IPS-15b (cell line): ENCODE results near the gene MKRN2OS.

Experiments used
- H3K27me3 ChIP-seq: one replicate; pipeline ENCODE4 v1.6.1; 2013; ENCODE audit warnings: low read length; ENCODE audit not compliant: control insufficient read depth, insufficient read depth
- H3K36me3 ChIP-seq: one replicate; pipeline ENCODE4 v1.6.1; 2013; ENCODE audit warnings: low read length; ENCODE audit not compliant: control insufficient read depth, insufficient read depth
- H3K4me1 ChIP-seq: one replicate; pipeline ENCODE4 v1.6.1; 2013; ENCODE audit warnings: mild to moderate bottlenecking, low read length; ENCODE audit not compliant: control insufficient read depth, insufficient read depth
- H3K4me3 ChIP-seq: one replicate; pipeline ENCODE4 v1.5.1; 2013; ENCODE audit warnings: low read depth, low read length
- H3K9ac ChIP-seq: one replicate; pipeline ENCODE4 v1.6.1; 2013; ENCODE audit warnings: low read depth, mild to moderate bottlenecking, low read length
- H3K9me3 ChIP-seq: one replicate; pipeline ENCODE4 v1.6.1; 2013; ENCODE audit warnings: mild to moderate bottlenecking, low read length; ENCODE audit not compliant: control insufficient read depth, insufficient read depth

Gene MKRN2OS

DNA sequence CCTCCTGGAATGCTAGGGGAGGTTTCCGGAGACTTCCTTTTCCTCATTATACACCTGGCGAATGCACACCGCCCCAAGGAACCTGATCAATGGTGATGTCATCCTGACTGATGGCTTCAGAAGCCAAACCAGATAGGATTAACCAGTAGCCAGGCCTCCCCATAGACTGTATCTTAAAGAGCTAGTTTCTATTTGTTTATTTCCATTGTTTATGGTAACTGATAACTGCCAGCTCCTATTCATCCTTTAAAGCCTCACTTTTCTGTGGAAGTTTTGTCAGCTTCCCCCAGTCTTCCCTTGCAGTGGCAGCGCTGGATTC lies at the start of gene MKRN2OS:
Gene MKRN2OS, minus strand, starts transcription at position 27 of the 319 bp plus-strand sequence. CDS start 35 bp downstream, outside the sequence.
- Histone ChIP-seq H3K27me3 (no peaks in the 10 kb centered on the region), H3K9ac (no peak within 1 kb of the TSS), H3K4me3 (peak within 1 kb of the TSS; percentile 1), H3K4me1 (peaks cover 3% of the 10 kb centered on the region), H3K36me3 (no peaks in the 10 kb centered on the region), H3K9me3 (no peaks in the 10 kb centered on the region)

GRCh38 chr3:12593473-12593872 lies 48.2 kb upstream of the MKRN2OS start:
- Histone ChIP-seq H3K27me3 (no peaks in the 10 kb centered on the region), H3K9me3 (no peaks in the 10 kb centered on the region), H3K9ac (no peak overlapping the region), H3K4me1 (no peaks in the 10 kb centered on the region), H3K4me3 (no peak overlapping the region), H3K36me3 (peaks cover 48% of the 10 kb centered on the region)

GRCh38 chr3:12591997-12592715 lies 46.9 kb upstream of the MKRN2OS start:
- Histone ChIP-seq H3K9ac (no peak overlapping the region), H3K4me3 (no peak overlapping the region), H3K9me3 (no peaks in the 10 kb centered on the region), H3K36me3 (peaks cover 50% of the 10 kb centered on the region), H3K4me1 (no peaks in the 10 kb centered on the region), H3K27me3 (no peaks in the 10 kb centered on the region)

- no peaks in the 10 kb centered on the region for H3K4me1 ChIP-seq
- H3K36me3 ChIP-seq, result peaks cover 45% of the 10 kb centered on the region
- no peak overlapping the region for H3K4me3 ChIP-seq
- no peaks in the 10 kb centered on the region for H3K9me3 ChIP-seq
- no peak overlapping the region for H3K9ac ChIP-seq
- no peaks in the 10 kb centered on the region for H3K27me3 ChIP-seq
Observed at GRCh38 chr3:12591456-12591855, 46.2 kb upstream of the MKRN2OS start.

DNA sequence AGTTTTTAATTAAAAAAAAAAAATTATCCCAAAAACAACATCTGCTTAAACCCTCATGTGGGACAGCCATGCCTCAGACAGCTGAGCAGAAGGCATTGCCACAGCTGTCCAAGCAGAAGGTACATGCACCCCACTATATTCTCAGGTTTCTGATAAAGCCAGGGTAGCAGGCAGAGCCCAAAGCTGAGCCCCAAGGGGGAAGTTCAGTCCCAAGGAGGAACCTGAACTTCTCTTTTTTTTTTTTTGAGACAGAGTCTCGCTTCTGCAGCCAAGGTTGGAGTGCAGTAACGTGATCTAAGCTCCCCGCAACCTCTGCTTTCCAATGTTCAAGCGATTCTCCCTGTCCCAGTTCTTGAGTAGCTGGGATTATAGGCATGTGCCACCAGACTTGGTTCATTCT lies 44.8 kb upstream of the MKRN2OS start:
- H3K36me3 ChIP-seq, result peaks cover 46% of the 10 kb centered on the region
- H3K27me3 ChIP-seq, result no peaks in the 10 kb centered on the region
- no peak overlapping the region for H3K9ac ChIP-seq
- H3K4me1 ChIP-seq, result no peaks in the 10 kb centered on the region
- no peaks in the 10 kb centered on the region for H3K9me3 ChIP-seq
- no peak overlapping the region for H3K4me3 ChIP-seq

- no peaks in the 10 kb centered on the region for H3K9me3 ChIP-seq
- no peaks in the 10 kb centered on the region for H3K4me1 ChIP-seq
- H3K36me3 ChIP-seq, result peaks cover 54% of the 10 kb centered on the region
- no peak overlapping the region for H3K4me3 ChIP-seq
- H3K27me3 ChIP-seq, result no peaks in the 10 kb centered on the region
- no peak overlapping the region for H3K9ac ChIP-seq
Observed at GRCh38 chr3:12588039-12589009, 43.0 kb upstream of the MKRN2OS start.

GRCh38 chr3:12586403-12586802 lies 41.1 kb upstream of the MKRN2OS start:
- no peak overlapping the region for H3K9ac ChIP-seq
- no peaks in the 10 kb centered on the region for H3K27me3 ChIP-seq
- no peak overlapping the region for H3K4me3 ChIP-seq
- no peaks in the 10 kb centered on the region for H3K9me3 ChIP-seq
- H3K36me3 ChIP-seq, result peaks cover 62% of the 10 kb centered on the region
- no peaks in the 10 kb centered on the region for H3K4me1 ChIP-seq

GRCh38 chr3:12585970-12586369 lies 40.7 kb upstream of the MKRN2OS start:
- no peak overlapping the region for H3K9ac ChIP-seq
- H3K27me3 ChIP-seq, result no peaks in the 10 kb centered on the region
- peaks cover 59% of the 10 kb centered on the region for H3K36me3 ChIP-seq
- H3K9me3 ChIP-seq, result no peaks in the 10 kb centered on the region
- H3K4me1 ChIP-seq, result no peaks in the 10 kb centered on the region
- H3K4me3 ChIP-seq, result no peak overlapping the region

- no peak overlapping the region for H3K9ac ChIP-seq
- peaks cover 53% of the 10 kb centered on the region for H3K36me3 ChIP-seq
- no peaks in the 10 kb centered on the region for H3K9me3 ChIP-seq
- no peak overlapping the region for H3K4me3 ChIP-seq
- H3K27me3 ChIP-seq, result no peaks in the 10 kb centered on the region
- no peaks in the 10 kb centered on the region for H3K4me1 ChIP-seq
Observed at GRCh38 chr3:12585181-12585580, 39.9 kb upstream of the MKRN2OS start.

DNA sequence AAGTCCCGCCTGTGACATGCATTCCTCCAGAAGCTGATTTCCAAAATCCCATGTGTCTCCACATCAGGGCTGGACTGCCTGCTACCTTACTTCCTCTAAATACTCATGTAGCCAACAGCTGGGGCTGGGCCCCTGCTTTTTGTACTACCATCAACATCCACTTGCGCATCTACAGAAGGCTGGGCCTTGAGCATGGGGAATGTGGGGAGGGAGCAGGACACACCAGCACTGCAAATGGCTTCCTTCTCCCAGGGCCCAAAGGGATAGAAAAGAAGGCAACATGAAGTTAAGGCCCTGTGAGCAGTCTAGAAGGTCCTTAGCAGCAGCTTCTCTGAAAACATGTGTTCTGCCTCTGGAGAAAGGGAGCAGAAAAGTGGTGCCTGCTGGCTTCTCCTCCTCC lies 38.8 kb upstream of the MKRN2OS start:
- no peak overlapping the region for H3K4me3 ChIP-seq

DNA sequence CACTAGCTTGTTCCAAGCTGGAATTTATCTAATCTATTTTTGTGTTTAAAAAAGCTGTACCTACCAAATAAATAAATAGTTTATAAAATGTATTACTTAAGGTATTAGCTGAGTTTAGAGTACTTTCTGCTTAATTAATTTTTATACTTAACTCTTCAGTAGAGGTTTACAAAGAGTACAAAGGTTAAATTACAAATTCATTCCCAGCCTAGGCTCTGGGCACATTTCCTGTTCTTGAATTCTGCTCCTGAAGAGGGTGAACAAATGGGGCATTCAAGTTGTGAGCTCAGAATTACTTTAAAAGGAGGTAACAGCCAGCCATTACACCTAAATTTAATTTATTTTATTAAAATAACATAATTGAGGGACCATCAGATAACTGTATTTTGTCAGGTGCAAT lies 38.0 kb upstream of the MKRN2OS start:
- H3K4me1 ChIP-seq, result no peaks in the 10 kb centered on the region
- no peak overlapping the region for H3K9ac ChIP-seq
- H3K27me3 ChIP-seq, result no peaks in the 10 kb centered on the region
- H3K4me3 ChIP-seq, result no peak overlapping the region
- H3K36me3 ChIP-seq, result peaks cover 39% of the 10 kb centered on the region
- H3K9me3 ChIP-seq, result no peaks in the 10 kb centered on the region

More for the DNA sequence above, 38.8 kb upstream of the MKRN2OS start:
- Histone ChIP-seq H3K9me3 (no peaks in the 10 kb centered on the region), H3K9ac (no peak overlapping the region), H3K27me3 (no peaks in the 10 kb centered on the region), H3K36me3 (peaks cover 47% of the 10 kb centered on the region), H3K4me1 (no peaks in the 10 kb centered on the region)

GRCh38 chr3:12582730-12583129 lies 37.4 kb upstream of the MKRN2OS start:
- Histone ChIP-seq H3K36me3 (peaks cover 35% of the 10 kb centered on the region), H3K4me3 (no peak overlapping the region), H3K4me1 (no peaks in the 10 kb centered on the region), H3K9ac (no peak overlapping the region), H3K27me3 (no peaks in the 10 kb centered on the region), H3K9me3 (no peaks in the 10 kb centered on the region)
